Gastrocnemius medialis (tissue), 4 donors: ENCODE data around the gene SMS. TPM values are rescaled to one million over a fixed set of nuclear protein-coding genes. Genes with fewer than 3 reads are reported as not detected.

Experiments used
- ATAC-seq, 2 donors: fragments of 150-250 bp; one replicate each; pipeline ENCODE4 v1.9.1; 2016
- DNase-seq, 2 donors: peaks; one replicate each; pipeline ENCODE4 v3.0.0-alpha.2; 2019
- H3K27ac ChIP-seq, 4 donors: fragments of 200-600 bp; sonication (generic); 1 replicate in 1 of 4; 2 replicates in 3 of 4; pipeline ENCODE4 v1.5.1; 2016 to 2018; ENCODE audit warnings: mild to moderate bottlenecking in 2 of 4, moderate library complexity in 1 of 4
- H3K27me3 ChIP-seq, 3 donors: fragments of 200-600 bp; sonication (generic) in 2 of 3; 1 replicate in 1 of 3; 2 replicates in 2 of 3; pipeline versions ENCODE4 v1.5.1 to v1.6.0; 2016 to 2019; ENCODE audit warnings: mild to moderate bottlenecking in 1 of 3, moderate library complexity in 1 of 3
- H3K36me3 ChIP-seq, 2 donors: fragments of 200-600 bp; sonication (generic) in 1 of 2; one replicate each; pipeline ENCODE4 v1.5.1; 2017 to 2018
- H3K4me1 ChIP-seq, 2 donors: fragments of 200-600 bp; sonication (generic) in 1 of 2; one replicate each; pipeline ENCODE4 v1.5.1; 2016 to 2017; ENCODE audit warnings: mild to moderate bottlenecking in 2 of 2
- H3K4me3 ChIP-seq, 4 donors: fragments of 200-600 bp; sonication (generic) in 3 of 4; 1 replicate in 1 of 4; 2 replicates in 3 of 4; pipeline ENCODE4 v1.5.1; 2016 to 2019; ENCODE audit warnings: mild to moderate bottlenecking in 2 of 4
- H3K9me3 ChIP-seq, 3 donors: fragments of 200-600 bp; sonication (generic) in 2 of 3; 1 replicate in 1 of 3; 2 replicates in 2 of 3; pipeline ENCODE4 v1.5.1; 2016 to 2019
- CTCF ChIP-seq, 5 experiments: fragments of 450-650 bp in 3 of 5; fragments of 200-600 bp in 2 of 5; sonication (generic) in 2 of 5; IDR thresholded peaks in 4 of 5; conservative IDR thresholded peaks in 1 of 5; 1 replicate in 4 of 5; 2 replicates in 1 of 5; pipeline ENCODE4 v1.5.1; 2016 to 2019; ENCODE audit warnings: antibody characterized with exemption in 5 of 5, mild to moderate bottlenecking in 3 of 5, moderate library complexity in 3 of 5
- POLR2A ChIP-seq, 2 donors: fragments of 450-650 bp; IDR thresholded peaks; one replicate each; pipeline ENCODE4 v1.6.1; 2017; ENCODE audit warnings: antibody characterized with exemption in 2 of 2, mild to moderate bottlenecking in 2 of 2, moderate library complexity in 2 of 2
- in situ Hi-C, 4 donors: fragments of 200-750 bp; cut with MboI; loops; one replicate each; pipeline versions ENCODE4 v1.15.0 to v1.8.0; 2017; ENCODE audit warnings: low sequenced_read_pairs in 4 of 4
- intact Hi-C: fragments of 100-400 bp; cut with DNase I; formaldehyde crosslinking; loops from one replicate; pipeline ENCODE4 v1.15.1; 2023; ENCODE audit warnings: low total_unique reads
- total RNA-seq, 4 donors: library from RNA; depleted of rRNA; stranded (reverse); fragments of >200 nt; gene quantifications; one replicate each; pipeline versions ENCODE4 v1.1.0 to v1.2.3, GENCODE V29; 2016

SMS gene
- total RNA-seq, 4 donors from 2014 or later = 9.3 to 32.0 (median 20.0) TPM

GRCh38 chrX:22026731-22027130, 86.2 kb downstream of the SMS start:
- intact Hi-C loops (no loop called here), in situ Hi-C loops (no loop called here)
- ATAC-seq = no peak
- TF ChIP-seq CTCF (IDR thresholded peaks at IDR 0.05 in 4 of 5, conservative IDR thresholded peaks at IDR 0.05 in 1 of 5) (no peak), POLR2A (IDR thresholded peaks at IDR 0.05) (no peak)
- no peak overlapping the region for H3K27ac ChIP-seq
- no peak for DNase-seq
- H3K9me3 ChIP-seq = no peaks in the 10 kb centered on the region
- H3K4me1 ChIP-seq = no peaks in the 10 kb centered on the region
- H3K36me3 ChIP-seq = no peaks in the 10 kb centered on the region
- no peaks in the 10 kb centered on the region for H3K27me3 ChIP-seq
- H3K4me3 ChIP-seq = no peak overlapping the region

GRCh38 chrX:22032084-22032483, 91.6 kb downstream of the SMS start, which contains the start of gene PHEX:
Gene PHEX (plus strand): TSS chrX:22032325. CDS start chrX:22033006, 681 bp downstream.
- H3K27me3 ChIP-seq = no peaks in the 10 kb centered on the region
- DNase-seq (no peak), ATAC-seq (no peak)
- H3K4me1 ChIP-seq = no peaks in the 10 kb centered on the region
- intact Hi-C loops (no loop called here), in situ Hi-C loops (no loop called here)
- H3K27ac ChIP-seq = no peak within 1 kb of the TSS
- no peak within 1 kb of the TSS for H3K4me3 ChIP-seq
- H3K36me3 ChIP-seq = no peaks in the 10 kb centered on the region
- H3K9me3 ChIP-seq = no peaks in the 10 kb centered on the region
- TF ChIP-seq CTCF (IDR thresholded peaks at IDR 0.05 in 4 of 5, conservative IDR thresholded peaks at IDR 0.05 in 1 of 5) (no peak), POLR2A (IDR thresholded peaks at IDR 0.05) (no peak)

DNA sequence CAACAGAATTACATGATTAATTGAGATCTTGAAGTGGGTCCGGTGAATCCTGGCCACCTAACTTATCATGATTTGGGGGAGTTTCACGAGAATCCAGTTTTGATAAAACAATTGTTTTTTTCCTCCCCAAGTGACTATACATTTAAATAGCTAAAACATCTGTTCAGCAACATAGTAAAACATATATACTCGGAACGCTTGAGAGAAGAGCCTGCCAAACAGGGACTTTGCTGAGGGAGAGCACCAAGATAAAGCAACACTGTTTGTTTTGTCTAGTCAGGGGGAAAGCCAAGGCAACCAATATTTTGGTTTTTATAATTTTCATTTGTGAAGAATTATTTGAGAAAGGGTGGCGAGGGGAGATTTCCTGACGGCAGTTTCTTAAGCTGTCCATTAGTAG, 92.0 kb downstream of the SMS start:
- no peak for DNase-seq
- Histone ChIP-seq H3K9me3 (no peaks in the 10 kb centered on the region), H3K4me3 (no peak overlapping the region), H3K27ac (no peak overlapping the region), H3K4me1 (no peaks in the 10 kb centered on the region), H3K36me3 (no peaks in the 10 kb centered on the region), H3K27me3 (no peaks in the 10 kb centered on the region)
- intact Hi-C loops (no loop called here), in situ Hi-C loops (no loop called here)
- TF ChIP-seq CTCF (IDR thresholded peaks at IDR 0.05 in 4 of 5, conservative IDR thresholded peaks at IDR 0.05 in 1 of 5) (no peak), POLR2A (IDR thresholded peaks at IDR 0.05) (no peak)
- ATAC-seq = no peak

- DNase-seq (no peak), ATAC-seq (no peak)
- Histone ChIP-seq H3K4me3 (no peak overlapping the region), H3K9me3 (no peaks in the 10 kb centered on the region), H3K27me3 (no peaks in the 10 kb centered on the region), H3K36me3 (no peaks in the 10 kb centered on the region), H3K27ac (no peak overlapping the region), H3K4me1 (no peaks in the 10 kb centered on the region)
- in situ Hi-C loops = no loop called here
- TF ChIP-seq POLR2A (IDR thresholded peaks at IDR 0.05) (no peak), CTCF (IDR thresholded peaks at IDR 0.05 in 4 of 5, conservative IDR thresholded peaks at IDR 0.05 in 1 of 5) (no peak)
- intact Hi-C loops = no loop called here
Observed at GRCh38 chrX:22033818-22034217, 93.3 kb downstream of the SMS start.

- ATAC-seq (no peak), DNase-seq (no peak)
- H3K9me3 ChIP-seq = no peaks in the 10 kb centered on the region
- in situ Hi-C loops = no loop called here
- H3K27ac ChIP-seq = no peak overlapping the region
- intact Hi-C loops = no loop called here
- no peaks in the 10 kb centered on the region for H3K27me3 ChIP-seq
- TF ChIP-seq CTCF (IDR thresholded peaks at IDR 0.05 in 4 of 5, conservative IDR thresholded peaks at IDR 0.05 in 1 of 5) (no peak), POLR2A (IDR thresholded peaks at IDR 0.05) (no peak)
- no peak overlapping the region for H3K4me3 ChIP-seq
- H3K4me1 ChIP-seq = no peaks in the 10 kb centered on the region
- H3K36me3 ChIP-seq = no peaks in the 10 kb centered on the region
Observed at GRCh38 chrX:22035236-22035635, 94.7 kb downstream of the SMS start.
